M059J (cell line): ENCODE measurements around the gene RASGEF1B. TPM values are rescaled to one million over a fixed set of nuclear protein-coding genes. Genes with fewer than 3 reads are reported as not detected.
"Not testable (repeated sequence)": the region's sequence is repeated elsewhere in the genome, so short reads cannot be mapped to it uniquely, and the experiment has no call there.

Experiments used
- DNase-seq: peaks from one replicate; pipeline ENCODE4 v3.0.0-alpha.2; 2012; ENCODE audit warnings: low read depth
- total RNA-seq: library from RNA; depleted of rRNA; stranded (reverse); fragments of >200 nt; shearing (Covaris generic); gene quantifications from 2 replicates; pipeline ENCODE4 v1.2.3, GENCODE V29; 2014

Gene RASGEF1B
- total RNA-seq, 1 experiment from 2014 or later: 0.05 TPM

DNA sequence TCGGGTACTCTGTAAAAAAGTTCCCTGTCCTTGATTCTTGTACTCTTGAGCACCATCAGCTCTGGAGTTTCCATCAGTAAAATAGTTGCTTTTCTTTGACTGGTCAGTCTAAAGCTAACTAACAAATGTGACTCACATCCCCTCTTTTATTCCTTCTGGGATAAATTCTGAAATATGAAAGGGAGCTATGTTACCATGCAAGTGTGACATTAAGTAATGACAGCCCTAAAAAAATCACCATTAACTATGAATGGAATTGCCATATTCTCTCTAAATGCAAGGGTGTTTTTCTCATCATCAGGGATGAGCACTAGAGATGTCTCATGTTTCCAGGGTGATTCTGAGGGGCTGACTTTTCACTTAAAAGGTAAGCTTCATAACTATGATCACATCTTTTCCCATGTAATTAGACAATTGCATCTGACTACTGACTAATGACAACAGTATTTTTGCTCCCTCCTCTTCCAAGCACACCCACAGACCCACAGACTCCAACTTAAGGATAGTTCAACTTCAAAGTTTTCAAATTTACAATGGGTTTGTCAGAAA is 26.9 kb upstream of the RASGEF1B start:
- no peak for DNase-seq

DNA sequence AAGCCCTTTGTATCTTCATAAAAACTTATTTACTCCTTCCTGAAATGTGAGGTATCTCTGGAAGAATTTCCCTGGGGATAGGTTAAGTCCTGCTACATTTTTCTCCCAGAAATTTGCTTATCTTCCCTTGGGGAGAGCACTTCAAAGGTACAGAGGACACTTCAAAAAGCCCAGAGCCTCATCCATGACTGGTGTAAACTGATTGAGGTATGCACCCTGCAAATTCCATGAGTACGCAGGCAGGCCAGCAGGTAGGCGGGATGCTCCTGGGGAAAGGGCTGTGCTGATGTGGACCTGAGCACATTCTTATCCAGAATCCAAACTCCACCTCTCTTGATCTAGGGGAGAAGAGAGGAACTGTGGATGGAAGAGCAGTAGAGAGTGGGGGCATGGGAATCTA is 26.3 kb upstream of the RASGEF1B start:
- no peak for DNase-seq

DNA sequence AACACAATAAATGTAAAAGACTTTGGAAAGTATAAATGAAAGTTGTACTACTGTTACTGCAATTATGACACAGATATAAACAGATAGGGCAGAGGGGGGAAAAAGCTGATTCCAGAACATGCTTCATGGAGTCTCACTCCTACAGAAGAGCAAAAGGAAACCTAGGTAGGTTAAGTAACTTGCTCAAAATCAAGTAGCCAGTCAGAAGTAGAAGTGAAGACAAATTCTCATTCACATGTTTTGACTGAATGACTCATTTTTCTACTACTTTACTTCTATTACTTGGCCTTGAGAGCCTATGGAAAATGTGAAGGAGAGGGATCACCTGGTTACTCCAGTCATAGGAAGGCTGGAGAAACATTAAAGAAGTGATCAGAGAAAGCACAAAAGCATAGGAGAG is 23.6 kb upstream of the RASGEF1B start:
- no peak for DNase-seq

DNA sequence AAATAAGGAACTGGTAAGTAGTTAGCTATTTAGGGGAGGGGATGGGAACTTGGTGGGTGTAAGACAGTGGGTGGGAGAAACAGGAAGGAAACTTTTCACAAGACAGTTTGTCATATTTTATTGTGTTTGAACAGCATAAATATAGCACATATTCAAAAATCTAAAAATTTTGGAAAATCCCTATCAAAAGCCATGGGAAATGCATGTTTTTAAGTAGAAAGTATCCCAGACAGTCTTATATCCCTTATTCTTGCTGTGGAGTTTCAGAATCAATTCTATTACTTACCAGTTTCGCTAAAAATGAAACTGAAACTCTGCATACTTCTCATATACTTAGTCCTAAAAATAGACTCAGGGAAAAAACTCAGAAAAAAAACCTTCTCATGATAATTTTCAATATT is 22.3 kb upstream of the RASGEF1B start:
- DNase-seq: no peak

GRCh38 chr4:81492606-81493230 is 21.0 kb upstream of the RASGEF1B start:
- DNase-seq: no peak

DNA sequence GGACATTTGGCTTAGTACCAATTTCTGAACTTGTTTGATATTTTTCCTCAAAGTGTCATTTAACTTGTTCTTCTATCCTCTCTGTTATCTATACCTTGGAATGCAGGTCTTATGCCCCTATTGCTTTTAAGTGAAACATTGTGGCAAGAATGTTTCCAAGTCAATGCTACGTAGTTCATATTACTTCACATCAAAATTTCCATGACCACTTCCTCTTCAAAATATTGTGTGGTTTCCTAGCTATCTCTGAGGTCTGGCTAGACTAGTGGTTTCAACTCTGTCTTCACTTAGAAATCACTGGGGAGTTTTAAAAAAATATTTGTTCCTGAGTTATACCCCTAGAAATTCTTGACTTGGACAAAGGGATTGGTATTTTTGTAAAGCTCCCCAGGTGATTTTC is 20.2 kb upstream of the RASGEF1B start:
- no peak for DNase-seq

- DNase-seq: no peak
Observed at GRCh38 chr4:81490403-81491160, 18.9 kb upstream of the RASGEF1B start.

GRCh38 chr4:81486502-81486901 is 14.8 kb upstream of the RASGEF1B start:
- DNase-seq: no peak

DNA sequence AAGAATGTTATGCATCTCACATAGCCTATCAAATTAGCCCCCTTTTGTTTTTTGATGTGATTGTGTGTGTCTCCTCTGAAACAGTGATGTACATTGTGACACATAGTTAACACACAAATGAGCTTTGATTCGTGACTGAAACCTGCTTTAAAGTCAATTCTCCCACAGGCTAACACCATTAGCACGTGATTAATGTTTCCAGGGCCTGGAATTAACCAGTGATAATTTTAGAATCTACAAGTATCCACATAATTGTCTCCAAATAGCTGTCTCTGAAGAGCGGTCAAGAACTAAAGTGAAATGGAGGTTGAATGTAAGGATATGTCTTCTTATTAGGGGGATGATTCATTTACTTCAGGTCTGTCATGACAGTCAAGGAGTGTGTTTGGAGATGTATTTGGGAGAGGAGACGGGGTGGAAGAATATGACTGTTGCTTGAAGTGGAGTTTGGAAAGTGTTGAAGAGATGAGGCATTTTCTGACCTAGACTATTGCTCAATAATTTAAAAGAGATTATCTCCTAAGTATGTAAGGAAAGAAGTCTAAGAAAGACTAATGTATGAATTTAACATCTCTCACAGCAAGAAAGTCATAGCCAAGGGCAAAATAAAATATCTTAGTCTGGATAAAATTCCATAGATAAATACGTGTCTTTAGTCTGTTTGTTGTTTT is 13.7 kb upstream of the RASGEF1B start:
- no peak for DNase-seq

GRCh38 chr4:81482326-81482725 is 10.6 kb upstream of the RASGEF1B start:
- no peak for DNase-seq

GRCh38 chr4:81481151-81481550 is 9.4 kb upstream of the RASGEF1B start:
- no peak for DNase-seq

DNA sequence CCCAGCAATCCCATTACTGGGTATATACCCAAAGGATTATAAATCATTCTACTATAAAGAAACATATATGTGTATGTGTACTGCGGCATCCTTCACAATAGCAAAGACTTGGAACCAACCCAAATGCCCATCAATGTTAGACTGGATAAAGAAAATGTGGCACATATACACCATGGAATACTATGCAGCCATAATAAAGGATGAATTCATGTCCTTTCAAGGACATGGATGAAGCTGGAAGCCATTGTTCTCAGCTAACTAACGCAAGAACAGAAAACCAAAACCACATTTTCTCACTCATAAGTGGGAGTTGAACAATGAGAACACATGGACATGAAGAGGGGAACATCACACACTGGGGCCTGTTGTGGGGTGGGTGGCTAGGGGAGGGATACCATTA is 7.9 kb upstream of the RASGEF1B start:
- not testable (repeated sequence) for DNase-seq

- DNase-seq: peak; percentile 42
Observed at GRCh38 chr4:81473331-81474265, 1.9 kb upstream of the RASGEF1B start.

- peak; percentile 22 for DNase-seq
Observed at GRCh38 chr4:81472281-81473182, 825 bp upstream of the RASGEF1B start.

GRCh38 chr4:81471298-81471587 is 464 bp downstream of the RASGEF1B start:
- no peak for DNase-seq

DNA sequence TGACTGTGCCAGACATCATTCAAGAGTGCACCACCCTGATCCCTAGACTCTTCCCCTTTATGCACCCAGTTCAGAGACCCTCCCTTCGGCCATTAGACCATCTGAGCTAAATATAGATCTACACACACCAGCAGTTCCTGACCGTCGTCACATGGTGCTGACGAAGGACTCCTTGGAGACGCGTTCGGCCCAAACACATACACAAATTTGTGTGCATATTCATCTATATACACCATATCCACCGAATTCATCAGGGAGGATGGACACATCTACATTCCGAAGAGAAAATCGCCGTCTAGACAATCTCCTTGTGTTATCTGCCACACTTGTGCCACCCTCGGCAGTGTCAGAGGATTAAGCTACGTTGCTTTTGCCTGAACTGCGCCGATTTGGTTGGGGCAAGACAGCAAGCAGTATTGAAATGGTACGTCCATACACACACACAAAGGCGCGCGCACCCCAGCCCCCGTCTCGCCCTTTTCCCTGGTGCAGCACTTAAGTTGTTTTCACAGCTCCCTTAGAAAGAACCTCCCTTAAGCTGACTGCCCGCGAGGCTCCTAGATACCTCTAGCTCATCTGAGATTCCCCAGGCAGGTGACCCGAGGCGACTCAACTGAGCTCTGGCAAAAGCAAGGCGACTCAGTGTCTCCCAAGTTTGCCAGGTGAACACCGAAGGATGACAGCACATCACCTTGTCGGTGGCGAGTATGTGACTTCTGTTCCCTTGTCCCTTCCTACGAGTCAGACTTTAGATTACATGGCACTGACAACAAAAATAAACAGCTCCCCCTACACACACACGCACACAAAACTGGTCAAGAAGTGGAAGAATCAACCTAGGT is 1.0 kb downstream of the RASGEF1B start:
- no peak for DNase-seq

DNA sequence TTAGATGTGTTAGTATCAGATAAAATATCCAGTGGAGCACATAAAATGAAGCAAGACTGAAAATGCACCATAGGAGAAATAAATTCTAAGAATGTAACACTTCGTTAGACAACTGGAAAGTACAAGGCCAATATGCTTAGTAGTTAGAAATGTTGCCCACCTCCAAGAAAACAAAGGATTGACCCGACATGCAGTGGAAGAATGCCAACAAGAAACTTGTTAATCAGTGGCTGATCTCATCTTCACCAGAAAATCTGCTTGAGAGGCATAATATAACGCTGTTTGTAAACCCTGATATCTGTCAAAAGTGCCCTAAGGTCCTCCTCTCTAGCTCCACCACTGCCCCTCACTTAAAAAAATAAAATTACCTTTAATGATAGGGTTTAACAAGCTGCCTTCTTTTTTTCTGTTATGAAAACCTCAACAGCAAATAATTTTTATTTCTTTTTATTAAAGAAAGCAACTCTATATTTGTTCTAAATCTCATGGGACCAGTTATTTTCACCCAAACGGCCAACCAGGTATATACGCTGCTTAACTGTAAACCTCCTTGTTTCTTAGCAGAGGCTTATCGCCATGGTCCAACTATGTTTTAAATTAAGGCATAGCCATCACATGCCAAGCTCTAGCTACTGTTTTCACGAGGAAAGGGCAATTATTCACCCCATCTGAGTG is 1.8 kb downstream of the RASGEF1B start:
- DNase-seq: no peak

- DNase-seq: no peak
Observed at GRCh38 chr4:81468678-81469077, 3.0 kb downstream of the RASGEF1B start.

GRCh38 chr4:81467672-81467964 is 4.1 kb downstream of the RASGEF1B start:
- DNase-seq: no peak
